Inferior parietal cortex (tissue), 1 donor: ENCODE data around the gene MMAA.
A peak's percentile ranks its signal among the peaks of the same experiment; 100 is the strongest.
"Not testable (repeated sequence)": the region's sequence is repeated elsewhere in the genome, so short reads cannot be mapped to it uniquely, and the experiment has no call there.

ENCODE experiments used
- DNase-seq: peaks from one replicate; pipeline ENCODE4 v3.0.0-alpha.2; 2016; ENCODE audit errors: extremely low spot score

The MMAA gene

GRCh38 chr4:145618932-145619638 is at the start of gene MMAA:
TSS of gene MMAA (plus strand) at chr4:145619385. CDS start at chr4:145639140, 19,755 bp downstream.
- peak; percentile 92 for DNase-seq

- DNase-seq: not testable (repeated sequence)
Observed at GRCh38 chr4:145574546-145574945, 44.6 kb upstream of the MMAA start.

- no peak for DNase-seq
Observed at GRCh38 chr4:145580906-145581305, 38.3 kb upstream of the MMAA start.

- DNase-seq: no peak
Observed at GRCh38 chr4:145583191-145584055, 35.8 kb upstream of the MMAA start.

- no peak for DNase-seq
Observed at GRCh38 chr4:145587088-145587754, 32.0 kb upstream of the MMAA start.

- not testable (repeated sequence) for DNase-seq
Observed at GRCh38 chr4:145589381-145589780, 29.8 kb upstream of the MMAA start.

GRCh38 chr4:145589916-145590702 is 29.1 kb upstream of the MMAA start:
- no peak for DNase-seq

- no peak for DNase-seq
Observed at GRCh38 chr4:145602129-145602760, 16.9 kb upstream of the MMAA start.

GRCh38 chr4:145605941-145606340 is 13.2 kb upstream of the MMAA start:
- no peak for DNase-seq

- peak; percentile 86 for DNase-seq
Observed at GRCh38 chr4:145609481-145610427, 9.4 kb upstream of the MMAA start.

GRCh38 chr4:145613566-145614232 is 5.5 kb upstream of the MMAA start:
- no peak for DNase-seq

GRCh38 chr4:145614233-145614610 is 5.0 kb upstream of the MMAA start:
- DNase-seq: no peak

- peak; percentile 35 for DNase-seq
Observed at GRCh38 chr4:145618210-145618931, 814 bp upstream of the MMAA start.

GRCh38 chr4:145619639-145619996 is 433 bp downstream of the MMAA start:
- no peak for DNase-seq

GRCh38 chr4:145622067-145622466 is 2.9 kb downstream of the MMAA start:
- not testable (repeated sequence) for DNase-seq

GRCh38 chr4:145623831-145624230 is 4.6 kb downstream of the MMAA start:
- no peak for DNase-seq

- no peak for DNase-seq
Observed at GRCh38 chr4:145625677-145626622, 6.8 kb downstream of the MMAA start.

- DNase-seq: no peak
Observed at GRCh38 chr4:145626623-145626982, 7.4 kb downstream of the MMAA start.
